ENCODE results near the gene QSOX1.

The QSOX1 gene

DNA sequence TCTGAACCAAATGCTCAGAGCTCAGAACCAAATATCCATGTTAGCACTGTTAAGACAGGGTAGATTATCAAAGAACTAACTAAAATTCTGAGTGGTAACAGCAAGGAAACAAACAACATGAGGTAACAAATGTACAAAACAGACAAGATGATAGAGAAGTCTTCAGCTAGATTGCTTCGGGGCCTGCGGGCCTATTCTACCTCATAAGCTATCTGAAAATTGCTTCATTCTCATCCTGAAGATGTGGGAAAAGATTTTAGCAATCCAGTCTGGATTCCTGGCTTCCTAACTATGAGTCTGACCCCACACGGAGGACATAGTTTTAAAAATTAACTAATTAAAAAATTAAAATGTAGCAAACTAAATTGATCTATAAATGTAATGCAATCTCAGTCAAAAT lies 9.2 kb upstream of the QSOX1 start:
- no peak for DNase-seq (ENCODE audit: low read depth)

GRCh38 chr1:180150982-180151381 lies 3.7 kb upstream of the QSOX1 start:
- DNase-seq (ENCODE audit: low read depth), result no peak

- DNase-seq (ENCODE audit: low read depth), result no peak
Observed at GRCh38 chr1:180151508-180151907, 3.2 kb upstream of the QSOX1 start.

GRCh38 chr1:180152588-180152987 lies 2.1 kb upstream of the QSOX1 start:
- no peak for DNase-seq (ENCODE audit: low read depth)

DNA sequence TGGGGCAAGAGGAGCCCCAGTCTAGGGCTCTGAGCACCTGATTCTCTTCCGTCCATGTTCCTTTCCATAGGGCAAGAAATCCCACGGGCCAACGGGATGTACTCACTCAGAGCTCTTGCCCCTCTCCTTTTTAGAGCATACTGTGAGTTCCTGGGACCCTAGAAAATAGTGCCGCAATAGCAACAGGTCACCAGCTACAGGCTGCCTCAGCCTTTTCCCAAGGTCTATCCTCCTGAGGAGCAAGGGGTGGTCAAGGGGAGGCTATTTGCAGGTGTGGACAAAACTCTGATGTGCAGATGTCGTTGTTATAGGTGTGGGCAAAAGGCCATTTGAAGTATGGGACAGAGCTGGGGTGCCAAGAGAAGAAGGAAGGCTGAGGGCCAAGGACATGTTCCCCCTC lies 1.6 kb upstream of the QSOX1 start:
- DNase-seq (ENCODE audit: low read depth), result no peak

GRCh38 chr1:180154003-180154324 lies 705 bp upstream of the QSOX1 start:
- no peak for DNase-seq (ENCODE audit: low read depth)

DNA sequence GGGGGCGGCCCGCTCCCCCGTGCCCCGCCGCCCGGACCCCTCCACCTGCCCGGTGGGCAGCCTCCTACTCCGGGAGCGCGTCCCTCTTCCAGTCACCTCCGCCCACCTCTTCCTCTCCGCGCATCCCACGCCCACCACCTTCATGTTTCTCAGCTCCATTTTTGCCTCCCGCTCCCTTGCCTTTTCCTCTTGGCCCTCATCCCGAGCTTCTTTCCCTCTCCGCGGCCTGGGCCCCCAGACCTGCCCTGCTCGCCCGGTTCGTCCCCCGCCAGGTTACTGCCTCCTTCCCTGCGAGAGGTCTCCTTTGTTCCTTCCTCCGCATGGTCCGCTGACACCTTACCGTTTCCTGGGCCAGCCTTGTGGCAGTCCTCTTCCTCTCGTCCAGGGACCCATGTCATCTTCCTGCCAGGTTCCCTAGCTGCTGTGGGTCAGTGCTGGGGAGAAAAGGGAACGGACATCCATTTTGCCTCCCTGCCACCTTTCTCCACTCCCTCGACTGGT lies 563 bp downstream of the QSOX1 start:
- no peak for DNase-seq (ENCODE audit: low read depth)

GRCh38 chr1:180156201-180156600 lies 1.5 kb downstream of the QSOX1 start:
- DNase-seq (ENCODE audit: low read depth), result no peak

DNA sequence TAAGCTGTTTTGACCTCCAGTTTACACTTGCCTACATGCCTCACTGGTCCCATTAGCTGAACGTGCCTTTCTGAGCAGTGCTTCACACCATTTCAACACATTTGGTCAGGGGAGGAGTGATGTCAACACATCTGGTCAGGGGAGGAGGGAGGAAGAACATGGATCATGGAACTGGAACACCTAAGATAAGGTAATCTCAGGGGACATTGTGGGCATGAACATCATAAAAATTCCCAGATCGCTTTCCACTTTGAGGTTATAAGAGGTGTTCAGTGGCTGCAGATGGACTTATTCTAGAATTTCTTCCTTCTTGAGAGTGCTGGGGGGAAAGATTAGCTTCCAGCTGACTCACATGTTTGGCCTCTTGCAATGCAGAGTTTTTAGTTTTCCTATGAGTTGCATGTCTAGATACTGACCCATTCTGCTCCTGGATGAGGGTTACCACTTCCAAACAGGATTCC lies 2.0 kb downstream of the QSOX1 start:
- DNase-seq (ENCODE audit: low read depth), result no peak

DNA sequence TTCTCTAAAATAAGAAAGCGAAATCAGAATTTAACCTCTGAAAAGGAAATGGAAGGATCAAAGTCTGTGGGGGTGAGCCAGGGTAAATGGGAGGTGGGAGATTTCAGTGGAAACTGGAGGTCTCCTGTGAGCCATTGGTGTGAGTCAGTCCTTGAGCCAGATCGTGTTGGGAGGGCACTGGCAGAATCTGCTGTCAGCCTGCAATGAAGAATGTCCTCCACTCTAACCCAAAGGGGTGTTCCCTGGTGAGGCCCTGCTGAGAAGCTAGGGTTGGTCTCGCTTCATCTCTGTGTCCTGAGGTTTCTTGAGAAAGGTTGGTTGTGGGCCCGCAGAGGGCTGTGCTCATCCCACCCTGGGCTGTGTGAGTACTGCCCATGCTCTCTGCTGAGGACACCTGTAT lies 2.4 kb downstream of the QSOX1 start:
- no peak for DNase-seq (ENCODE audit: low read depth)

- DNase-seq (ENCODE audit: low read depth), result no peak
Observed at GRCh38 chr1:180157576-180158057, 2.9 kb downstream of the QSOX1 start.

GRCh38 chr1:180158149-180159147 lies 3.8 kb downstream of the QSOX1 start:
- DNase-seq (ENCODE audit: low read depth), result no peak

- DNase-seq (ENCODE audit: low read depth), result no peak
Observed at GRCh38 chr1:180160357-180160756, 5.7 kb downstream of the QSOX1 start.

GRCh38 chr1:180163041-180163440 lies 8.4 kb downstream of the QSOX1 start:
- DNase-seq (ENCODE audit: low read depth), result no peak

- DNase-seq (ENCODE audit: low read depth), result no peak
Observed at GRCh38 chr1:180165096-180165495, 10.4 kb downstream of the QSOX1 start.

GRCh38 chr1:180165509-180166435 lies 11.1 kb downstream of the QSOX1 start:
- DNase-seq (ENCODE audit: low read depth), result no peak

DNA sequence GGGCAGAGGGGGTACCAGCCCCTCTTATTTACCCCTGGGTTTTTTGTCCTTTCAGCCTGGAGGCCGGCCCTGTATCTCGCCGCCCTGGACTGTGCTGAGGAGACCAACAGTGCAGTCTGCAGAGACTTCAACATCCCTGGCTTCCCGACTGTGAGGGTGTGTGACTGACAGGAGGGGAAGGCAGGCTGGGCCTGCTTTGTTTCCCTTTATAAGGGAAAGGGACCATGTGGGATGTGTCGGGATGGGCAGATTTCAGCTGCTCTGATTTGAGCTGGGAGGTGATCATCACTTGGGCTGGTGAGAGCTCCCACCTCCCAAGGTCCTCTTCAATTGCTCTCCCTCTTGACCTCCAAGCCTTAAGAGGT lies 11.7 kb downstream of the QSOX1 start:
- DNase-seq (ENCODE audit: low read depth), result no peak

DNA sequence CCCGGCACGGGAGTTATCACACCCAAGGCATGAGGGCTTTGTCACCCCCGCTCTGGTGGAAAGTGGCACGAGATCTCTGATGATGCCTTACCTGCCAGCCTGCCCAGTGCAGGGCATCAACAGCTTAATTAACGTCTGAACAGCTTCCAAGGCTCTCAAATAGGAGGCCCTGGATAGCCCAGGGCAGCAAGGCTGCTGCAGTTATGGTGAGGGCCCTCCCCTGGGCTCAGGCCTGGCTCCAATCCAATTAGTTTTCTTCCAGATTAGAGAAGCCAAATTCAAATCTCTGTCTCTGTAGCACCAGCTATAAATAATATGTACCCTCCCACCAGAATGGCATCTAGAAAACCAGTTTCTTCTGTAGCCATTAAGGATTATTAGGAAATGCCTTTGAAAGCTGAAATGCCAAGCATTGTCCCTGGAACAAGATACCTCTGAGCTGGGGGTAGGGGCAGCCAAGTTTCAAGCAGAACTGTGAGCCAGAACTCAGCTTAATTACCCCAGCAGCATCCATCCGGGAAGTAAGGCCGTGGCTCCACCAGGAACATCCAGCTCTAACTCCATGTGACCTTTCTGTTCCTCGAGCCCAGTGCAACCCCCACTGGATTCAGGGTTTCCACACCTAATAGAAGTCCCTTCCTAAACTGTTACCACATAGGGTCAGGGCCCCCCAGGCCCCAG lies 12.5 kb downstream of the QSOX1 start:
- no peak for DNase-seq (ENCODE audit: low read depth)

DNA sequence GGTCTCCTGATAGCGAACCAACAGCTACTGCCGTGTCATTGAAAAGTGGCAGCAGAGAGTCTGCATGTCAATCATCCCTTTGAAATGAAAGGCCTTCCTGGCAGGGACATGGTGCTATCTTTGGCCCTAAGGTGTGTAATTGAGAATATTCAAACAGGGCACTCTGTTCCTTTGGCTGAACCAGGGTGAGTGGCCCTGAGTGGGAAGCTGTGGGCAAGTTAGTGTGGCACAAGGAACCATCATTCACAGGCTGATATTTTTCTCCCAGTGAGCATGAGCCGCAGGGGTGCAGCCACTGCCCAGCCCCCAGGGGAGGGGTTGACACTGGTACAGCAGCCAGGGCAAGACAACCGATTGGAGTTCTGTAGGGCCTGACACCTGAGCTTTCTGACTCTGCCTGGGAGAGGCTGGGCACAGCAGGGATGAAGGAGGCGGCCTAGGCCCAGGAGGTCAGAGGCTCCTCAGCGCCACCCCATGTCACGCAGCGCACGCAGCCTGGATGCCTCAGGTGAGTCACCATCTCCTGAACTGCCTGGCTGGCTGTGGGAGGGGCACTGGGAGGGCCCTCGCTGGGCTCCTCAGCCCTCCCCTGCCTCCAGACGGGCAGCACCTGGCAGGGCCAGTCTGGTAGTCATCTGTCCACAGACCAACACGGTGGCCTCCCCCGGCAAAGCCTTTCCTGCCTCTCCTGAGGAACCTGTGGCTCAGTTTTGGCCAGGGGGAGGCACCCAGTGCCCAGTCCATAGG lies 13.2 kb downstream of the QSOX1 start:
- no peak for DNase-seq (ENCODE audit: low read depth)

DNA sequence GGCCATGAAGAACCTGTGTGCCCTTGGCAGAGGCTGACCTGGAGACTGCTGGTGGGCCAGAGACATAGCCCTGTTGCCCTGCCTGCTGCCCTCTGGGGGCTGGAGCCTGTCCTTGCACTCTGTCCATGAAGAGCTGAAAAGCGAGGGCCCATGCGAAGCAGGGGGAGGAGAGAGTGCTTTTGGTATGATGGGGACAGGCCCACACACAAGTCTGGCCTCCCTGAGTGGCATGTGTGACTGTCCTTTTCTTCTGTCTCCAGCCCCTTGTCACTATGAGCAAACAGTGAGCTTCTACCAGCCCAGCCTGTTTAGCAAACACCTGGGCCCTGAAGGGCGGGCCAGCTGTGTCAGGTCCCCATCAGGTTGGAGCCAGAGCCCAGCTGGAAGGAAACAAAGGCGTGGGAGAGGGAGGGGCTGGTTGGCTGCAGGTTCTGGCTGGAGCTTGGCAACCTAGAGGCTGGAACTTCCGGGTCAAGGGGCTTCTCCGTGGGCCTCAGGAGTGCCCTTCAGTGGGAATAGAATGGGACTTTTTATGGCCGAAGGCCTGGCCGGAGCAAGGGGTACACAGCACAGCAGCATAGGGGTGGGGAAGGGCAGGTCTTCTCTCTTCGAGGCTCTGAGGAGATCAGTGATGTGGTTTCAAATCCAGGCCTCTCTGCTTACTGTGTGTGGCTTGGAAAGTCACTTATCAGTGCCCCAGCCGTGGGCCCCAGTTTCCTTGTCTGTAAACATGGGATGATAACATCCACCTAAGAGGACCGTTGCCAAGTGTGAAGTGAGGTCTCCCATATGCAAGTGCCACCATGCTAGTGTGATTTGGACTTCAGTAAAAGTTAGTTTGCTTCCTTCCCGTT lies 14.3 kb downstream of the QSOX1 start:
- DNase-seq (ENCODE audit: low read depth), result no peak
